Testis (tissue), 2 donors: ENCODE measurements around the gene MRPL48.

Experiments
- POLR2A ChIP-seq: fragments of 450-650 bp; IDR thresholded peaks from one replicate; pipeline ENCODE4 v1.6.1; 2017; ENCODE audit warnings: antibody characterized with exemption, mild to moderate bottlenecking, moderate library complexity
- TF ChIP-seq, protein P1 (sequence below), 3 experiments: fragments of 450-650 bp in 2 of 3; fragments of 200-600 bp in 1 of 3; sonication (generic) in 1 of 3; IDR thresholded peaks; one replicate each; pipeline ENCODE4 v1.5.1; 2016 to 2019; ENCODE audit warnings: antibody characterized with exemption in 3 of 3, mild to moderate bottlenecking in 2 of 3, moderate library complexity in 1 of 3

DNA sequence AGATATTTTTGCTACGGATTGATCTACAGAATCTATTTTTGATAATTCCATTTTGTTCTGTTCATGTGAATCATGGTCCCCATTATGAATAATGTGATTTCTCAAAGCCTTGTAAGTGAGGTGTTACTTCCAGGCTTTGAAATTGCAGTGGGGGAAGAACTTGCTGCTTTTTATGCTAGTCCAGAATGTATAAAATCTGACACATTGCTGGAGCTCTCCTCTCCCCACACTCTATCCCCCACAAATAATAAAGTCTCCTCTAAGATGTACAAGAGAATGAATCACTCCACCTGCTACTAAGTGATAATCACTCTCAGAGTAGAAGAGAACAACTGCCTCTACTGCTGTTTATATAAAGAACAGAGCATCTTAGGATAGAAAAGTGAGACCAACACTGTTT lies 20.9 kb upstream of the MRPL48 start:
- TF ChIP-seq, protein P1, sequence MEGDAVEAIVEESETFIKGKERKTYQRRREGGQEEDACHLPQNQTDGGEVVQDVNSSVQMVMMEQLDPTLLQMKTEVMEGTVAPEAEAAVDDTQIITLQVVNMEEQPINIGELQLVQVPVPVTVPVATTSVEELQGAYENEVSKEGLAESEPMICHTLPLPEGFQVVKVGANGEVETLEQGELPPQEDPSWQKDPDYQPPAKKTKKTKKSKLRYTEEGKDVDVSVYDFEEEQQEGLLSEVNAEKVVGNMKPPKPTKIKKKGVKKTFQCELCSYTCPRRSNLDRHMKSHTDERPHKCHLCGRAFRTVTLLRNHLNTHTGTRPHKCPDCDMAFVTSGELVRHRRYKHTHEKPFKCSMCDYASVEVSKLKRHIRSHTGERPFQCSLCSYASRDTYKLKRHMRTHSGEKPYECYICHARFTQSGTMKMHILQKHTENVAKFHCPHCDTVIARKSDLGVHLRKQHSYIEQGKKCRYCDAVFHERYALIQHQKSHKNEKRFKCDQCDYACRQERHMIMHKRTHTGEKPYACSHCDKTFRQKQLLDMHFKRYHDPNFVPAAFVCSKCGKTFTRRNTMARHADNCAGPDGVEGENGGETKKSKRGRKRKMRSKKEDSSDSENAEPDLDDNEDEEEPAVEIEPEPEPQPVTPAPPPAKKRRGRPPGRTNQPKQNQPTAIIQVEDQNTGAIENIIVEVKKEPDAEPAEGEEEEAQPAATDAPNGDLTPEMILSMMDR (IDR thresholded peaks at IDR 0.05) = no peak
- no peak for TF ChIP-seq POLR2A
